ENCODE data around the gene ARID4B.
A peak's percentile ranks its signal among the peaks of the same experiment; 100 is the strongest.
"Not testable (repeated sequence)": the region's sequence is repeated elsewhere in the genome, so short reads cannot be mapped to it uniquely, and the experiment has no call there.

ARID4B gene

DNA sequence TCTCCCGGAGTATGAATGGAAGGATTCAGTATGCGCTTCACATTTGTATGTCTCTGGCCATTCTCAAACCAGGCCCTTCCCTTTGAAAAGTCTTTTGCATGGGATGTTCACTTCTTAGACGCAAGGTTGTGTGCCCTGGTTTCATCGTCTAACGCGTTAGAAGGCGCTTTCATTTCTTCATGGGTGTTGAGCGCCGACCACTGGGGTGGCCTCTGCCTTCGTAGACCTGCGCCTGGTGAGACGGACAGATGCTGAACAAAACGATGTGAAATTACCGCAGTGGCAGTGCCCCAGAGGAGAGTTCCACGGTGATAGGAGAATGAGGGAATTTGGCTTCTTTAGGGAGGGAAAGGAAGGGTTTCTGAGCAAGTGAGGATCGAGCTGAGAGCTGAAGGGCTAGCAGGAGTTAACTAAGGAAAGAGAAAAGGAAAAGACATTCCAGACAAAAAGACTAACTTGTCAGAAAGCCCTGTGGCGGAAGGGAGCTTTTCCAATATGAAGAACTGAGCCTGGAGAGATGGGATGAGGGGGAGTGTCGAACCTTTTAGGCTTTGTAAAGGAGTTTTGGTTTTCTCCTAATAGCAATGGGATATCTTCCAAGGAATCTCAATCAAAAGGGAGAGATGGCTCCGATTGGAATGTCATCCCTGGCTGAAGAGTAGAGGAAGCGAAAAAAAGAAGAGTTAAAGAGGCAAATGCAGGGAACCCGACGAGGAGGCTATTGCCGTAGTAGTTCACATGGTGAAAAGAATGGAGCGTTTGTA lies 1.3 kb upstream of the ARID4B start:
- DNase-seq = no peak

DNA sequence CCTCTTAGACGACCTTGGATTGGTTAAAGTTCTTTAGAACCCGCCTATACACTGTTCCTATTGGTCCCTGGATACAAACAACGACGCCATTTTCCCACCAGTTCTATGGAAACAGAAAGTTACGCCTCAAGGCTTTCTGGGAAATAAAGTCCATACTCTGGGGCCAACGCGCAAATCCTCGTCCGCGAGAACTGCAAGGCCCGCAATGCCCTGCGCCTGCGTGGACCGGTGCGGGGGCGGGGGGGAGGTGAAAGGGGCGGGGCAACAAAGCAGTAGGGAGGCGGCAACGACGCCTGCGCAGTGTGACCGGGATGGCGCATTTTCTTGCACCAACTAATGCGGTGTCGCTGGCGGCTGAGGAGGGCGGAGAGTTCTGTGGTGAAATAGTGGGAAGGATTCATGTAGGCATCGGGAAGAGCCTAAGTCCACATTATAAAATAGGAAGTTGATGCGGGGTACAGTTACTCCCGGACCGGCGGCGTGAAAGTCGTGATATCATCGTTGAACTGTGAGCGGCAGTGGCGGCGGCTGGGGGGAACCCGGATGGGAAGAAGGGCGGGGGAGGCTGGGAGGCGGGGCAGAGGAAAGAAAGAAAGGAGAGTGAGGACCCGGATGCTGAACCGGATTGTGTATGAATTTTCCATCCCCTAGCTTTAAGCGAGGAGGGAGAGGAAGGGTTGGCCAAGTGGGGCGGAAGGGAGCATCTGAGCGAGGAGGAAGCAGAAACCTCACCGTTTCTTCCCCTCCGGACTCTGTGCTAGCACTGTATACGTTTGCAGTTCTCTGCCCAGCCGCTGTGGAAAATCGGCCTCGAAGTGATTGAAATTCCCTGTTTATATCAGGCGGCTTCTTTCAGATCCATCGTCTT lies 526 bp upstream of the ARID4B start, which contains the start of gene GGPS1:
TSS of gene GGPS1 (plus strand) at position 300 of the 868 bp plus-strand sequence. CDS start 6,695 bp downstream, outside the sequence.
- DNase-seq = peak; percentile 99

DNA sequence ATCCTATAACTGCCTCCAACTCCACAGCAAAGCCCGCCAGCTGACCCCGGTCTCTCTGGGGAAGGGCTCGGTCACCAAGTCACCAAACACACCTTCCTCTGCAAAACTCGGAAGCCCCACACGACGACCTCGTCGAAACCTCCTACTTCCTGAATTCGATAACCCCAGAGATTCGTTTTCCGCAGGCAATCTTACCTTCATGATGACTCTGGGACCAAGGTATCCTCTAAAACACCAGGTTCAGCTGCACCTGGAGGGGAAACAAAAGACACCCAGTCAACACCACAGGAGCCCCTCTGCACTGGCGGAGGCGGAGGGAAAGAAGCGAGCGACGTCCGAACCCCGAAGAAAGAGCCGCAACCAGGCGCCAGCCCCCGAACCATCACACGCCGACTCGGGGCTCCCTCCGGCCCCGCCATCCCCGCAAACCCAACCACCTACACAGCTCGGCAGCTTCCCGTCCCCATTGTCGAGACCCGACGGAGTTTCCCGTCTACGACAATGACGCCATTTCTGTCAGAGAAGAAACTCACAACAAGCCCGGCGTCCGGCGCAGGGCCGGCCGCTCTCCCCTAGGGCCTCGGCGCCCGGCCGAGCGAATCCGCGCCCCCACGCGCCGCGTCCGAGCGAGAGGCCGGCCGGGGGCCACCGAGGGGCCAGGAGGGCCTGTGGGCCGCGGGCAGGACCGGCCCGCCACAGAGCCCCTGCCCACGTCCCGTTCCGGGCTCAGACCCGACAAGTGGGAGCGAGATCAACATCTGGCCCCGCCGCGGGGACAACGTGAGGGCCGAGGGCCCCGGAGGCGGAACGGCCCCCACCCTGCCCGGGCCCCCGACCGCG lies 1.0 kb downstream of the ARID4B start:
- DNase-seq = peak; percentile 17

DNA sequence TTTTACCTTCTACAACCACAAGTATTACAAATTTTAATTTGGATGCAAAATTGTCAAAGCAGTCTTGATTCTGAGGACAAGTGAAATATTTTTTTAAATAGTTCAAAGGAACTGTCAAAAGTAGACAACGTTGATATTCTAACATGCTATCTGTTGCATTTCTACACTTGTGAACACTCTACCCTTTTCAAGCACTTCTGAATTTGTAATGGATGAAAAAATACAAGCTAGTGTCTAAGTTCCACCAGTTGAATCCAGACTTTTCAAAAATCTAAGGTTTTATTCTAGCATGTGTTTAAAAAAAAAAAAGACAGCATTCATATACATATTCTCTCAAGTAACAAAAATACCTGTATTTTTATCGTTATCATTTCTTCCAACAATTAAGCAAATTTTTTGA lies 2.1 kb downstream of the ARID4B start:
- DNase-seq = no peak

DNA sequence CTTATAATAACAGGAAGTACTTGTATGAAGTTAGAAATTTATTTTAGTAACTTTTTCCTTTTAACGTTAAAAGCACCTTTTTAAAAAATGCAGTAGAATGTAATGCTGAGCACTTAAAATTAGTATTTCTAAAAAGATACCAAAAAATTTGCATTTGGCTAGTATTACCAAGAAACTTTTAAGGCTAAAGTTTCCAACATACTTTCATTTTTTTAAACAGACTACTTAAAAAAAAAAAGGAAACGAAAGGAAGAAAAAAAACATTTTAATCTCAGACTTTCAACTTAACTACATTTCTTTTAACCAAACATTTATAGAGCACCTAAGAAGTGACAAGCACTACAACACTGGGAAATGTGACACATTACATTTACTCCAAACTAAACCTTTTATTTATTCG lies 2.8 kb downstream of the ARID4B start:
- DNase-seq = no peak

DNA sequence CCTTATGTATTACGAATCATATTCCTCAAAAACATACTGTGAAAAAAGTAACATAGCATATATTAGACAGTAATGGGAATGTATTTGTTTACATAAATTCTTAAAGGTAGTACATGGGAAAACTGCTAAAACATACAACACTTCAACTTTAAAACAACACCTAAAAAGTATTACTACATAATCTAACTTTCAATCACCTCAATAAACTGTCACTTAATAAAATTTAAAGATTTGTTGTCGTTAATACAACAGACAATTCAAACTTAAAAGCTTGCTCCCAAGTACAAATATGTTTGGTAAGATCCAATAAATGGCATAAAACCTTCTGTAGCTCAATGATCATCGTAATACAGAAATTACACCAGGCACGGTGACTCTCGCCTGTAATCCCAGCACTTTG lies 3.7 kb downstream of the ARID4B start:
- DNase-seq = no peak

DNA sequence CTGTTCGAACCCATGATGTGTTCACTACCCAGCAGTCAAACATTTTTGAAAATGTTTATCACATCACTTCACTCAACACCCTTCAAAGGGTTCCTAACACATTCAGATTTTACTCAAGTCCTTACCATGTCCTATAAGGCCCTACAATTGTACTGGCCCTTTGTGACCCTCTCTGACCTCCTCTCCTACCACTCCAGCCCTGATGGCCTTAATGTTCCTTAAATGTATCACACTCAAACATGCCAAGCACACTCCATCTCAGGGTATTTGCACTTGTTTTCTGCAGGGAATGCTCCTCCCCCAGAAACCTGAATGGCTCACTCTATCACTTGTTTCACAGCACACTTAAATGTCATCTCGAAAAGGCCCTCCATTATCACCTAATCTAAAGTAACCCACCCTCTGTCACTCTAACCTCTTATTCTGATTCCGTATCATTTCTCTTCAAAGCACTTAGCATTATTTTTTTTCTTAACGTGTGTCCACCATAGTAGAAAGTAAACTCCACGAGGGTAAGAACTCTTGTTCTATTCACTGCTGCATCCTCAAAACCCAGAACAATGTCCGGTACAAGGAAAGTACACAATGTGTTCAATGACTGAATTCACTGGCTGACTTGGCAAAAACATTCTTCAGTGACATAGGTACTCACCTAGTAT lies 7.3 kb downstream of the ARID4B start:
- no peak for DNase-seq

DNA sequence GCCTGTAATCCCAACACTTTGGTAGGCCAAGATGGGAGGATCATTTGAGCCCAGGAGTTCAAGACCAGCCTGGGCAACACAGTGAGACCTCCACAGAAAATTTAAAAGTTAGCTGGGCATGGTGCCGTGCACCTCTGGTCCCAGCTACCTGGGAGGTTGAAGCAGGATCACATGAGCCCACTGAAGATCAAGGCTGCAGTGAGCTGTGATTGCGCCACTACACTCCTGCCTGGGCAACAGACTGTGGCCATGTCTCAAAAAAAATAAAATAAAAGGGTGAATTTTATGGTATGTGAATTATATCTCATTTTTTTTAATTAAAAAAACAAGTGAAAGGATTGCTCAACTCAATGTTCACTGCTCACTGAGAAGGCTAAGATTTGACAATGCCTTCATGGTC lies 8.7 kb downstream of the ARID4B start:
- no peak for DNase-seq

DNA sequence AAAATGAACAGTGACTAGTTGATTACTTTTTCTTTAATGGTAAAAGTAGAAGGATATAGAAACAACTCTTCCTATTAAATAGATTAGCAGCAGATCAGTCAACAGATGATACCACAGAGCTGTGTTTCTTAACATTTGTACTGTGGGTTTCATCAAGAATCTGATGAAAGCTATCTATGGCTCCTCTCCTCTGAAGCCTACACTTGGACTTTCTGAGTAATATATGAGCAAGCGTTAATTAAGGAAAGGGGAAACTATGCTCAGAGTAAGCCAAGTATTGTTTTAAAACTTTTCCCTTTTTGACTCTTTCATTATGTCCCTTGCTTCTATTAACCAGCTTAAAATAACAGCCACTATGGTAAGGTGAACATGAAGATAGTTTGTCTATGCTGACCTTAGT lies 10.8 kb downstream of the ARID4B start:
- DNase-seq = no peak

DNA sequence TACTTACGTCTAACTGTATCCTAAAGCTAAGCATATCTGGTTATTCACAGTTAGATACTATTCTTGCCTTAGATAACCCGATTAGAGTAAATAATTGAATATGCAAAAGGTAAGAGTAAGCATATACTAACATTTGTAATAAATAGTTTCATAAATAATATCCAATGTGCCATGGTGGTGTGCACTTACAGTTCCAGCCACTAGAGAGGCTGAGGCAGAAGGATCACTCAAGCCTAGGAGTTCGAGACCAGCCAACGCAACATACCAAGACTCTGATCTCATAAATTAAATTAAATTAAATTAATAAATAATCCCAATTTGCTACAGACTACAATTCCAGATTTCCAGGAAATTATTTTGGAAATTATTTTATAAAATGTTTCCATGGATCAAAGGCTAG lies 12.2 kb downstream of the ARID4B start:
- DNase-seq = no peak

DNA sequence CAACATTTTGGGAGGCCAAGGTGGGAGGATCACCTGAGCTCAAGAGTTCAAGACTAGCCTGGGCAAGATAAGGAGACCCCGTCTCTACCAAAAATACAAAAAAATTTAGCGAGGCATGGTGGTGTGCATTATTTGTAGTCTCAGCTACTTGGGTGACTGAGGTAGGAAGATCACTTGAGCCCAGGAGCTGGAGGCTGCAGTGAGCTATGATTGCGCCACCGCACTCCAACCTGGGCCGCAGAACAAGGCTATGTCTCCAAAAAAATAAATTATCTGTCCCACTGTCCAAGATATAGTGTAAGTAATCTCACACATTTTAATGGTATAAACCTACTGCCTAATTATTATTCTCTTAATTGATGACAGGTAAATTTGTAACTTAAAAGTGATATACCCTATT lies 12.8 kb downstream of the ARID4B start:
- DNase-seq = no peak

DNA sequence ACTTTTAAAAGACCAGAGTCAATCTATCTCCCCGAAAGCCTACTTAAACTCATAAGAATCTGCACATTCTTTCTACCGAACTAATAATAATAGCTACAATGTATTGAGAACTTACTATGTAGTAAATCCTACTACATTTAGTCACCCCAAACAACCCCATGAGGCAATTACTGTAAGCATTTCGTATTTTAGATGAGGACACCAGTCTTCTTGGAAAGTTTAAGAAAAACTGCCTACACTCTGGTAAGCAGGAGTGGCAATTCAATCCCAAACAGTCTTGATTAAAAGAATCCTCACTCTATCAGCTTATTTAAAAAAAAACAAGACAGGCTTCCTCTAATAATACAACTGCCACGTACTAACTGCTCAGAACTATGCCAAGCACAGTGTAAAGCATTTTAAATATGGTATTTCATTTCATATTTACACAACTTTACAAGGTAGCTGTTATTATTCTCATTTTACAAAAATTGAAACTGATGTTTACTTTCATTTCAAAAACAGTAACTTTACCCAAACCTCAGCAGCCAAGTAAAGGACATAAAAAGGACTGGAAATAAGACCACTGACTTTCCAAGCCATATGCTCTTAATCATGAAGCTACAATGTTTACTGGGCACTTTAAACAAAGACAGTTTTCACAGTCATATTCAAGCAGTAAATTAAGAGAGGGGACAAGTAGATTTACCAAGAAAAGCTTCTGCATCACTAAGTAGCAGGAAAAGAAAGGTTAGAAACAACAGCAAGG lies 13.9 kb downstream of the ARID4B start:
- no peak for DNase-seq

DNA sequence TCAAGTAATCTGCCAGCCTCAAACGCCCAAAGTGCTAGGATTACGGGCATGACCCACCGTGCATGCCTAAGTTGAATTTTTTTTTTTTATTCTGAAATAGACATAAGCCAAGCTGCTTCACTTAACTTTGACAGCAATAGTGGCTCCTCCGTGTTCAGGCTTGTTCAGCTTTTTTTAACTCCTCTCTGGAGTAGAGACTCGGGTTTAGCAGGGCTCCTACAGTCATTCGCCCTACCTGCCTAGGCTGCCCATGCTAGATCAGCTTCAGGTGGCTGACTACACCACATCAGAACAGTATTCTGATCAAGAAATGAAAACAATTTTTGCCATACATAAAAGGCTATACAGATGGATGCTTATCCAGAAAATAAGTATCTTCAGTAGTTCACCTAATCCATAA lies 14.7 kb downstream of the ARID4B start:
- DNase-seq = no peak

DNA sequence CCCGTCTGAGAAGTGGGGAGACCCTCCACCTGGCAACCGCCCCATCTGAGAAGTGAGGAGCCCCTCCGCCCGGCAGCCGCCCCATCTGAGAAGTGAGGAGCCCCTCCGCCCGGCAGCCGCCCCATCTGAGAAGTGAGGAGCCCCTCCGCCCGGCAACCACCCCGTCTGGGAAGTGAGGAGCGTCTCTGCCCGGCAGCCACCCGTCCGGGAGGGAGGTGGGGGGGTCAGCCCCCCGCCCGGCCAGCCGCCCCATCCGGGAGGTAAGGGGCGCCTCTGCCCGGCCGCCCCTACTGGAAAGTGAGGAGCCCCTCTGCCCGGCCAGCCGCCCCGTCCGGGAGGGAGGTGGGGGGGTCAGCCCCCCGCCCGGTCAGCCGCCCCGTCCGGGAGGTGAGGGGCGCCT lies 18.8 kb downstream of the ARID4B start:
- not testable (repeated sequence) for DNase-seq

DNA sequence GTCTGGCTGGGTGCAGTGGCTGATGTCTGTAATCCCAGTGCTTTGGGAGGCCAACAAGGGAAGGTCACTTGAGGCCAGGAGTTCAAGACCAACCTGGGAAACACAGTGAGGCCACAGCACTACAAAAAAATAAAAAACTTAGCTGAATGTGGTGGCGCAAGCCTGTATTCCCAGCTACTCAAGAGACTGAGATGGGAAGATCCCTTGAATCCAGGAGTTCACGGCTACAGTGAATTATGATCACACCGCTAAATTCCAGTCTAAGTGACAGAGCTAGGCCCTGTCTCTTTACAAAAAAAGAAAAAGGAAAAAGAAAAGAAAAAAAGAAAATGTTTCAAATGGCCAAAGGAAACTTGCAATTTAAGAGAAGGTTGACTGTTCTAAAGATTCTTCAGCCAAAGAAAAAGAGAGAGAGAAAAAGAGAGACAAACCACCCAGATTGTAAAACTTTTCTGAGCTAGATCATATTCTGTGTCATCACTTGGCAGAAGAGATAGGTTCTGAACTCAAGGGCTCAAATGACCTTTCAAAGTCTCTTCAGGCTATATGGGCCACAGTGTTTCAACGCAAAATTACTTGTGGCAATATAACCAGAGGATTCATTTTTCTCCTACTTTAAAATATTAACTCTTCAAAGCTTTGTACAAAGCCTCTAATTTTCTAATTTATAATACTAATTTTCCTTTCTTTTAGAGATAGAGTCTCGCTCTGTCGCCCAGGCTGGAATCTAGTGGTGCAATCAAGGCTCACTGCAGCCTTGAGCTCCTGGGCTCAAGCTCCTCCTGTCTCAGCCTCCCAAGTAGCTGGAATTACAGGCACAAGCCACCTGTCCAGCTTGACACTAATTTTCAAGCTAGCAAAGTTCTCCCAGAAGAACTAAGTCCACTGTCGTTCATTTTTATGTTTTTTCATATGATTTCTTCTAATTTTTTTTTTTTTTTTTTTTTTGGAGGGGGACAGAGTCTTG lies 20.5 kb downstream of the ARID4B start:
- no peak for DNase-seq

DNA sequence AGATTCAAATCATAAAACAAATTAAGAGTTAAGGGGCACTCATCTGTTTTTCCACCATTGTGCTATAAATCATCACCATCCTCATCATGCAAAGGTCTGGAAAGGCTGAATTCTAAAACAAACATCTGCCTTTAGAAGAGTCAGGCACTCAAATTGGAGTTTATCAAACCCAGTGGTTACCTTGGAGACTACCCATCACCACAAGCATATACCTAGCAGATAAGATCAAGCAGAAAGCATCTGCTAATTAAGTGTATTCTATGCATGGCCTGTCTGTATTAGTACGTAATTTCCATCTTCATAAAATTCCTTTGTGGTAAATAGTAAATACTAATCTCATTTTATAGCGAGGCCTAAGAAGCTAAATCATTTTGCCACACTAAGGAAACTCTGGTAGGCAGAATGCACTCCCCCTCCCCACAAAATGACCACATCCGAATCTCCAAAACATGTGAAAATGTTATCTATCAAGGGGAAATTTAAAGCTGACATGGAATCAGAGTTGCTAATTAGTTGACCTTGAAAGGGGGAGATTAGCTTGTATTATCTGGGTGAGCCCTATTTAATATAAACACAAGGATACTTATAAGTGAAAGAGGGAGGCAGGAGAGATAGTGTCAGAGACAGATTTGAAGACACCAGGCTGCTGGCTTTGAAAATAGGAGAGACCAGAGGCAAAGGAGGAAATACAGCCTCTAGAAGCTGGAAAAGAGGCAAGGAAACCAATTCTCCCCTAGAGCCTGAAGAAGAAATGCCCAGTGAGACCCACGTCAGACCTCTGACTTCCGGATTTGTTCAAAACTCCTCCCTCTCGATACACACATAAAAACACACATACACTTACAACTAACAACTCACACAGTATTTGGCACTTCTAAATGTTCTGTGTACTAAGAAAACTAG lies 23.2 kb downstream of the ARID4B start:
- DNase-seq = peak; percentile 3

DNA sequence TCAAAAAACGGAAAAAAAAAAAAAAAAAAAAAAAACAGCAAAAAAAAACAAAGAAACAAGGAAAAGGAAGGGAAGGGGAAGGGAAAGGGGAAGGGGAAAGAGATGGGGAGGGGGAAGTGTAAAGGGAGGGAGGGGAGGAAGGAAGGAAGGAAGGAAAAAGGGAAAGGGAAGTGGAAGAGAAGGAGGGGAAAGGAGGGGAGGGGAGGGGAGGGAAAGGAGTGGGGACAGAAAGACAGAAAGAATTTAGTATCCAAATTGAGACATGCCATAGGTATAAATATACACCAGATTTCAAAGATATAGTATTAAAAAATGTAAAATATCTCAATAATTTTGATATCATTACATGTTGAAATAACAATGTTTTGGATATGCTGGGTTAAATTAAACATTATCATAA lies 25.8 kb downstream of the ARID4B start:
- DNase-seq = no peak

DNA sequence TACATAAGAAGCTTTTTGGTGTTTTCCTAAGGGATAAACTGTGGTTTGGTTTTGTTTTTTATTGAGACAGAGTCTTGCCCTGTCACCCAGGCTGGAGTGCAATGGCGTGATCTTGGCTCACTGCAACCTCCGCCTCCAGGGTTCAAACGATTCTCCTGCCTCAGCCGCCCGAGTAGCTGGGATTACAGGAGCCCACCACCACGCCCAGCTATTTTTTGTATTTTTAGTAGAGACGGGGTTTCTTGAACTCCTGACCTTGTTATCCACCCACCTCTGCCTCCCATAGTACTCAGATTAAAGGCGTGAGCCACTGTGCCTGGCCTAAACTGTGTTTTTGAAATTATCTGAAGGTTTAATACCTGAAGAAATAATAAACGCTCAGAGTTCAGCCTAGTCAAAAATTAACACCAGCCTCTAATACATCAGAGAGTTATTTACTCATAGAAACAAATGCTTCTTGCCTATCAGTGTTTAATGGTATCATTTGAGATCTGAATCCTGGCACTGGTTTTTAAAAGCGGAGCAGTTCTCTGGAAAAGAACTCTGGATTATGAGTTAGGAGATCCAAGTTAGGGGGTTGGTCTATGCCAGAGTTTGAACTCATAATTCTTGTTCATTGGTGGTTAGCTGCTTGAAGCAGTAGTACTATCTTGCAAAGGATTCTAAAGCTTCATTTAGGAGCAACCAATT lies 28.7 kb downstream of the ARID4B start:
- DNase-seq = no peak

DNA sequence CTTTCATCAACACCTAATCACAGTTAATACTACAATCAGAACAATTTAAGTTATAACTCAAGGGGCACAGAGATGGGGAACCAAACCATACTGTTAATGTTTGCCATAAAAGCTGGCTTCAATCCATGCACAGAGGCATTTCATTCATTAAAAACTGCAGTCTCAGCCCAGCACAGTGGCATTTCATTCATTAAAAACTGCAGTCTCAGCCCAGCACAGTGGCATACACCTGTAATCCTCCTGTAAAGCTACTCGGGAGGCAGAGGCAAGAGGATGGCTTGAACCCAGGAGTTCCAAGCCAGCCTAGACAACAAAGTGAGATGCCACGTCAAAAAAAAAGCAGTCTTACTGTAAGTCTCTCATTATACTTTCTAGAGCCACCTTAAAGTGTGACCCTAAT lies 29.2 kb downstream of the ARID4B start:
- no peak for DNase-seq

All from NCI-H2029 (cell line).